ENCODE measurements around the gene ECT2.

DNA sequence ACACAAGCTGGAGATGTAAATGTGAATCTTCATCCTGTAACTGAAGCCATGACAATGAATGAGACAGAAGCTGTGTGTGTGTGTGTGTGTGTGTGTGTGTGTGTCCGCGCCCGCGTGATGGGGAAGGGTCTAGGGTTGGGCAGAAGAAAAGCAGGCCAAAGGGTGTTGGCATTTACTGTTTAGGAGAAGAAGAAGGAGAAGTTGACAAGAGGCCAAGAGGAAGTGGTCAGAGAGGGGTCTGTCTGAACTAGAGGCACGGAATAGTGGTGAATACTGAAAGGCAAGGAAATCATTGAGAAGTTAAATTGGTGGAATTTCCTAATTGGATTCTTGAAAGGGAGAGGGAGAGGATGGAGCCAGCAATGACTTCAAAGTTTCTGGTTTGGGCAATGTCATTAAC lies 34.0 kb upstream of the ECT2 start:
- TF ChIP-seq, protein P1, sequence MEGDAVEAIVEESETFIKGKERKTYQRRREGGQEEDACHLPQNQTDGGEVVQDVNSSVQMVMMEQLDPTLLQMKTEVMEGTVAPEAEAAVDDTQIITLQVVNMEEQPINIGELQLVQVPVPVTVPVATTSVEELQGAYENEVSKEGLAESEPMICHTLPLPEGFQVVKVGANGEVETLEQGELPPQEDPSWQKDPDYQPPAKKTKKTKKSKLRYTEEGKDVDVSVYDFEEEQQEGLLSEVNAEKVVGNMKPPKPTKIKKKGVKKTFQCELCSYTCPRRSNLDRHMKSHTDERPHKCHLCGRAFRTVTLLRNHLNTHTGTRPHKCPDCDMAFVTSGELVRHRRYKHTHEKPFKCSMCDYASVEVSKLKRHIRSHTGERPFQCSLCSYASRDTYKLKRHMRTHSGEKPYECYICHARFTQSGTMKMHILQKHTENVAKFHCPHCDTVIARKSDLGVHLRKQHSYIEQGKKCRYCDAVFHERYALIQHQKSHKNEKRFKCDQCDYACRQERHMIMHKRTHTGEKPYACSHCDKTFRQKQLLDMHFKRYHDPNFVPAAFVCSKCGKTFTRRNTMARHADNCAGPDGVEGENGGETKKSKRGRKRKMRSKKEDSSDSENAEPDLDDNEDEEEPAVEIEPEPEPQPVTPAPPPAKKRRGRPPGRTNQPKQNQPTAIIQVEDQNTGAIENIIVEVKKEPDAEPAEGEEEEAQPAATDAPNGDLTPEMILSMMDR (IDR thresholded peaks at IDR 0.05): no peak
- TF ChIP-seq POLR2A (IDR thresholded peaks at IDR 0.05): no peak
